H1 (cell line): ENCODE results near the gene CRYGA. TPM values are rescaled to one million over a fixed set of nuclear protein-coding genes. Genes with fewer than 3 reads are reported as not detected.

Source experiments
- CEBPB ChIP-seq: IDR thresholded peaks from 2 replicates; pipeline ENCODE4 v1.6.1; 2012; ENCODE audit warnings: low read depth, low read length
- CHD1 ChIP-seq: IDR thresholded peaks from 2 replicates; pipeline ENCODE4 v1.6.1; 2012; ENCODE audit warnings: low read depth, low read length, improper control_type of control experiment
- CTCF ChIP-seq, 3 experiments: IDR thresholded peaks; 1 replicate in 2 of 3; 2 replicates in 1 of 3; pipeline versions ENCODE4 v1.5.1 to v1.6.1; 2011; ENCODE audit warnings: low read length in 3 of 3, mild to moderate bottlenecking in 3 of 3, inconsistent platforms in 2 of 3, low read depth in 1 of 3, moderate library complexity in 1 of 3; ENCODE audit not compliant: insufficient read depth in 1 of 3; ENCODE audit errors: control extremely low read depth in 1 of 3
- EZH2 ChIP-seq: fragments of 200-600 bp; sonication (generic); IDR thresholded peaks from 2 replicates; pipeline ENCODE4 v1.7.1; 2012; ENCODE audit warnings: low read depth, mild to moderate bottlenecking, moderate library complexity, low read length, inconsistent platforms; ENCODE audit not compliant: severe bottlenecking
- FOSL1 ChIP-seq: IDR thresholded peaks from 2 replicates; pipeline ENCODE4 v1.6.1; 2011; ENCODE audit warnings: mild to moderate bottlenecking, low read depth, low read length, moderate library complexity; ENCODE audit not compliant: insufficient read depth
- HDAC6 ChIP-seq: IDR thresholded peaks from one replicate; pipeline ENCODE4 v1.7.1; 2012; ENCODE audit warnings: low read depth, mild to moderate bottlenecking, inconsistent platforms, low read length, moderate library complexity
- JUND ChIP-seq: IDR thresholded peaks from 2 replicates; pipeline ENCODE4 v1.6.1; 2011; ENCODE audit warnings: mild to moderate bottlenecking, improper control_type of control experiment, low read length
- POLR2AphosphoS5 ChIP-seq: IDR thresholded peaks from 2 replicates; pipeline ENCODE4 v1.6.1; 2011; ENCODE audit warnings: low read depth, low read length
- RXRA ChIP-seq: IDR thresholded peaks from 2 replicates; pipeline ENCODE4 v1.6.1; 2011; ENCODE audit warnings: low read depth, mild to moderate bottlenecking, low read length, moderate library complexity; ENCODE audit not compliant: insufficient read depth
- YY1 ChIP-seq: IDR thresholded peaks from 2 replicates; pipeline ENCODE4 v1.6.1; 2011; ENCODE audit warnings: low read depth, mild to moderate bottlenecking, low read length
- polyA plus RNA-seq, 7 experiments: library from polyadenylated mRNA; depleted of rRNA in 3 of 7; stranded (reverse) in 5 of 7; unstranded in 2 of 7; fragments of >200 nt in 5 of 7; fragments of 200-250 nt in 2 of 7; gene quantifications; 1 replicate in 5 of 7; 2 replicates in 1 of 7; 4 replicates in 1 of 7; pipeline versions ENCODE4 v1.2.1 to v1.2.3, GENCODE V29; 2011 to 2013; ENCODE audit warnings: missing spikeins in 2 of 7, mixed read lengths in 2 of 7
- total RNA-seq: library from RNA; stranded (reverse); fragmentation: NEBNext Ultra II Directional; extraction: Animal tissue kit (Norgen Biotek cat#: 25700); gene quantifications from 2 replicates; pipeline ENCODE4 v1.2.1, GENCODE V29; 2021

Gene CRYGA
- total and polyA plus RNA-seq, 2 of the 8 experiments (the other 6 are each of a cell fraction or from before 2014, with no cell fraction given) = not detected

GRCh38 chr2:208122248-208122647 is 41.1 kb downstream of the CRYGA start (continued):
- no peak for TF ChIP-seq CTCF (IDR thresholded peaks at IDR 0.05; ENCODE audit: control extremely low read depth in 1 of 3, insufficient read depth in 1 of 3, low read depth in 1 of 3, low read length in 3 of 3)
- no peak for TF ChIP-seq EZH2
- TF ChIP-seq CHD1 = no peak
- TF ChIP-seq JUND = no peak
- TF ChIP-seq CEBPB = no peak
- TF ChIP-seq HDAC6 = no peak
- TF ChIP-seq RXRA = no peak
- no peak for TF ChIP-seq FOSL1
- no peak for TF ChIP-seq POLR2AphosphoS5
- no peak for TF ChIP-seq YY1
